Activated naive CD4-positive, alpha-beta T cell treated with anti-CD3 and anti-CD28 coated beads, Interleukin-2, amount 10 ng/mL, durations not matched to agents 7 days and 5 days (primary cell): ENCODE data around the gene KRTAP10-12.
"Not testable (repeated sequence)": the region's sequence is repeated elsewhere in the genome, so short reads cannot be mapped to it uniquely, and the experiment has no call there.

Experiments used
- CTCF ChIA-PET: fragments of 350-600 bp; sonication (Branson Sonifier 250); formaldehyde crosslinking; loops from one replicate; lab custom pipeline; 2021; ENCODE audit warnings: antibody characterized with exemption; lab: Charles Lee
- DNase-seq: peaks from one replicate; pipeline ENCODE4 v3.0.0-alpha.2; 2020
- H3K27ac Mint-ChIP-seq: one replicate; pipeline ENCODE4 v1.8.0; 2021; ENCODE audit warnings: mild to moderate bottlenecking, moderate library complexity, mixed read lengths
- H3K27me3 Mint-ChIP-seq: one replicate; pipeline ENCODE4 v1.8.0; 2021; ENCODE audit warnings: mild to moderate bottlenecking, mixed read lengths
- H3K36me3 Mint-ChIP-seq: one replicate; pipeline ENCODE4 v1.8.0; 2021; ENCODE audit warnings: mixed read lengths
- H3K4me1 Mint-ChIP-seq: one replicate; pipeline ENCODE4 v1.8.0; 2021; ENCODE audit warnings: mixed read lengths
- H3K4me3 Mint-ChIP-seq: one replicate; pipeline ENCODE4 v1.8.0; 2021; ENCODE audit warnings: mild to moderate bottlenecking, moderate library complexity, mixed read lengths
- H3K9me3 Mint-ChIP-seq: one replicate; pipeline ENCODE4 v1.8.0; 2021; ENCODE audit warnings: mixed read lengths

The KRTAP10-12 gene

DNA sequence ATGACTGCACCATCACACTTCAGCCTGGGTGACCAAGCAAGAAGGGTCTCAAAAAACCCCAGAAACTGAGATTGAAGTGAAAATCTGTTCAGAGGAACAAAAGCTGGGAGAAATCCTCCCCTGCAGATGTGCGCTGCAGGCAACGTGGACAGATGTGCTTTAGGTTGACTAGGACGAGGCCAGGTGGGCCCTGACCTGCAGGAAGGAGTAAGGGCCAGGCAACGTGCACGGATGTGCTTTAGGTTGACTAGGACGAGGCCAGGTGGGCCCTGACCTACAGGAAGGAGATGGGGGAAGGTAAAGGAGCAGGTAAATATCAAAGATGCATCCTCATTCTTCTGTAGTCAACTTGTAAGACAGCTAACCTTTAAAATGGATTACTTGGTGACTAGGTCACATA lies 12.5 kb upstream of the KRTAP10-12 start:
- Mint-ChIP-seq H3K27me3 (peaks cover 37% of the 10 kb centered on the region), H3K27ac (no peak overlapping the region), H3K4me1 (peaks cover 7% of the 10 kb centered on the region), H3K9me3 (no peaks in the 10 kb centered on the region), H3K4me3 (no peak overlapping the region), H3K36me3 (no peaks in the 10 kb centered on the region)
- CTCF ChIA-PET: no interaction called here
- no peak for DNase-seq

DNA sequence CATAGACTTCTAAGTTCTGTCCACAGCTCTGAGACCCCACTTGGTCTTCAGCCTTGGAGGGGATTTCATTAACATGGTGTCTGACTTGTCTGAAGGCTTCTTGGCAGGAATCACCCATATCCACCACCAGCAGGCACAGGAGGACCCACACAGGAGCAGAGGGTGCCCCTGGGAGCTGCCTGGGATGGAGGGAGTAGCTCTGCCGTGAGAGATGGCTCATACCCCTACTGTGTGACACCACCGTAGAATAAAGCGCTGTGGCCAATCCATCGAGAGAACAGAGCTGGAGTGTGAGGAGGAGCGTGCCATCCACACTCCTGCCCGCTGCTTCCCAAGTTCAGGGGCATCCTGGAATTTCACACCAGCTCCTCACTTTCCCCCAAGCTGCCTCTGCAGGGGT lies 11.9 kb upstream of the KRTAP10-12 start:
- CTCF ChIA-PET, H3K4me3 Mint-ChIP-seq, H3K9me3 Mint-ChIP-seq, DNase-seq, H3K4me1 Mint-ChIP-seq, H3K27ac Mint-ChIP-seq, H3K36me3 Mint-ChIP-seq: not testable (repeated sequence)
- peaks cover 43% of the 10 kb centered on the region for H3K27me3 Mint-ChIP-seq

DNA sequence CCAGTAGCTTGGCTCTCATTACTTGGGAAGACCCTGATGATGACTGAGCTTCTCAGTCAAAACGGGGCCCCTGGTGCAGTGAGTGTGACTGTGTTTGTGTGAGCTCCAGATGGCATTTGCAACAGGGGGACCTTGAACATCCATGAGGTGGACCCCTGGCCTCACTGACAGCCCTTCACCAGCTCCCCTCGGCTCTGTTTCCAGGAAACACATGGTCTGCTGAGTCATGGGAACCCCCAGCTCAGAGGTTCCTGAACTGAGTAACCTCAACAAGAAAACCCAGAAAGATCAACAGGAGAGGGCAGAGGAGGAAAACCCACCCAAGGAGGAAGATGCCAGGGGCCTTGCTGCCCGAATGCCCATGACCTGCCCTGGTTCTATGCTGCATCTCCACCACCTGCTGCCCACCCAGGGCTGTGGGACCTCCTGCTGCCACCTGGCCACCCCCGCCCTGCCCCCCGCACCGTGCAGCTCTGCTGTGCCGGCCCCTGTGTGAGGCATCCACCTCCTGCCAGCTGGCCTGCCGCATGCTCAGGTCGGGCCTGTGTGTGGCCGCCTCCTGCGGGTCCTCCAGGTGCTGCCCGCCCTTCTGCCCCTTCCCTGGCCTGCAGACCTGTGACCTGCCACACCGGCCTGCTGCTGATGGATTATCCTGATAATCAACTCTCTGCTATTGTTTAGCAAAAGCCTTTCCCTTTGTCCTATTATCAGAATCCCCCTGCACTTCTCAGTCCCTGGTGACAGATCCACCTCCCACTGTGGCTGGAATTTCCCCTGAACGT lies 10.8 kb upstream of the KRTAP10-12 start:
- peaks cover 7% of the 10 kb centered on the region for H3K4me1 Mint-ChIP-seq
- no peaks in the 10 kb centered on the region for H3K9me3 Mint-ChIP-seq
- no peaks in the 10 kb centered on the region for H3K36me3 Mint-ChIP-seq
- CTCF ChIA-PET: no interaction called here
- no peak overlapping the region for H3K4me3 Mint-ChIP-seq
- no peak overlapping the region for H3K27ac Mint-ChIP-seq
- DNase-seq: no peak
- peaks cover 53% of the 10 kb centered on the region for H3K27me3 Mint-ChIP-seq

DNA sequence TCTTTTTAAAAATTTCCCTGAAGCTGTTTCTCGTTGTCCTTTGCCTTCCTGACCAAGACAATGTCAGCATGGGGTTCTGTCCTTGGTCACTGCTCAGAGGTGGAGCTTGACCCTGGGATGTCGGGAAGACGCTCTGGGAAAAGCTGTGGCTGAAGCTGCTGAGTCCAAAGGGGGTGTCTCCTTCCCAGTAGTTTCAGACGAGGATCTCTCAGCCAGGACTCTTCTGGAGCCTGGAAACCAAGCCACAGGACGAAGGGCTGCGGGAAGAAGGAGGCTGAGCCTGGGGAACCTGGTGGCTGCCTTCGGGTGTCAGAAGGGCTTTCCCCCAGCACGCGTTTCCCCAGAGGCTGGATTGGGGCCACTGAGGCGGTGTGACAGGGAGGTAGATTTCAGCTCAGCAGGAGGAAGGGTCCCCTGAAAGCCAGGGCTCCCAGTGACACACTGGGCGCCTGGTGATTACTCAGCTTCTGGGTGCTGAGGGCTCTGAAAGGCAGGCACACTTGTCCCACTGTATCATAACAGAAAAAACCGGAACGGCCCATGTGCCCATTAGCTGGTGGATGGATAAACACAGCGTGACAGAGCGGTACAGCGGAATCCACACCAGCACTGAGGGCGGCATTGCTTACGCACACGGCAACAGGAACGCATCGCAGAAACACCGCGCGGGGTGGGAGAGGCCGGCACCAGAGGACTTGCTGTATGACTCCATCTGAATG lies 10.0 kb upstream of the KRTAP10-12 start:
- DNase-seq: no peak
- H3K4me3 Mint-ChIP-seq: no peak overlapping the region
- H3K27me3 Mint-ChIP-seq: peaks cover 49% of the 10 kb centered on the region
- CTCF ChIA-PET: no interaction called here
- H3K4me1 Mint-ChIP-seq: peaks cover 7% of the 10 kb centered on the region
- H3K9me3 Mint-ChIP-seq: no peaks in the 10 kb centered on the region
- H3K27ac Mint-ChIP-seq: no peak overlapping the region
- H3K36me3 Mint-ChIP-seq: no peaks in the 10 kb centered on the region

DNA sequence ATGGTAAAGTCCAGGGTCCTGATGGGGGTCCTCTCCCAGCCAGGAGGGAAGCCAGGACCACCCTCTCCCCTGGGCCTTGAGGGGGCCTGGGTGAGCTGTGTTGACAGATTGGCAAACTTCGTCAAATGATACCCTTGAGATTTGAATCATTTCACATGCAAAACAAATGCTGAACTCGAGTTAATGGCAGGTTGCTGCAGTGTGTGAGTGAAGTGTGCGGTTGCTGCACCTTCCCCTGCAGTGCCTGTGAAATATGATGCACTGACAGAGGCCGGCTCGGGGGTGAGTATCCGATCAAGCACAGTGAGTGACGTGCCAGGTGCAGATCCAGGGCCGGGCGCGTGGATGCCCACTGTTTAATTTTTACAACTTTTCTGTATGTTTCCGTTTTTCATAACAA lies 9.3 kb upstream of the KRTAP10-12 start:
- H3K27me3 Mint-ChIP-seq: peaks cover 46% of the 10 kb centered on the region
- H3K4me1 Mint-ChIP-seq: peaks cover 7% of the 10 kb centered on the region
- no peak overlapping the region for H3K4me3 Mint-ChIP-seq
- H3K36me3 Mint-ChIP-seq: no peaks in the 10 kb centered on the region
- CTCF ChIA-PET: no interaction called here
- no peak overlapping the region for H3K27ac Mint-ChIP-seq
- peaks cover 4% of the 10 kb centered on the region for H3K9me3 Mint-ChIP-seq
- no peak for DNase-seq

DNA sequence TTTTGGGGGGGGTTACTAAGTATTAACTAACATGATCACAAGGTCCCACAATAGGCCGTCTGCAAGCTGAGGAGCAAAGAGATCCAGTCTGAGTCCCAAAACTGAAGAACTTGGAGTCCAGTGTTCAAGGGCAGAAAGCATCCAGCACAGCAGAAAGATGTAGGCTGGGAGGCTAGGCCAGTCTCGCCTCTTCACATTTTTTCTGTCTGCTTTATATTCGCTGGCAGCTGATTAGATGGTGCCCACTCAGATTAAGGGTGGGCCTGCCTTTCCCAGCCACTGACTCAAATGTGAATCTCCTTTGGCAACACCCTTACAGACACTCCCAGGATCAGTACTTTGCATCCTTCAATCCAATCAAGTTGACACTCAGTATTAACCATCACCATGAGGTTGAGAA lies 7.2 kb upstream of the KRTAP10-12 start:
- H3K27ac Mint-ChIP-seq, DNase-seq: not testable (repeated sequence)

DNA sequence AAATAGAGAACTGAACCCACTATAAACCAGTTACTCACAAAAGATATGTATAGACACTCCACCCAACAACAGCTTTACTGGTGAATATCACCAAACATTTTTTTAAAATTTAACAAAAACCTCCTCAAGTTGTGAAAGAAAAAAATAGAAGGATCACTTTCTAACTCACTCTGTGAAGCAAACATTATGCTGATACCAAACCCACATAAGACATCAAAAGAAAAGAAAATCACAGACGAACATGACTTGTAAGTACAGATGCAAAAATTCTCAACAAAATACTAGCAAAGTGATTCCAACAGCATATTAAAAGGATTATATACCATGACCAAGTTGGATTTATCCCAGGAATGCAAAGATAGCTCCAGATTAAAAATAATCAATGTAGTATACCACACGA lies 5.3 kb upstream of the KRTAP10-12 start:
- Mint-ChIP-seq H3K9me3 (peaks cover 10% of the 10 kb centered on the region), H3K27me3 (peaks cover 57% of the 10 kb centered on the region), H3K4me3 (no peak overlapping the region), H3K4me1 (peaks cover 4% of the 10 kb centered on the region), H3K36me3 (no peaks in the 10 kb centered on the region), H3K27ac (no peak overlapping the region)
- DNase-seq: no peak
- CTCF ChIA-PET: no interaction called here

More for the DNA sequence above, 7.2 kb upstream of the KRTAP10-12 start:
- H3K9me3 Mint-ChIP-seq: peaks cover 10% of the 10 kb centered on the region
- H3K4me3 Mint-ChIP-seq, CTCF ChIA-PET, H3K36me3 Mint-ChIP-seq: not testable (repeated sequence)
- peaks cover 42% of the 10 kb centered on the region for H3K27me3 Mint-ChIP-seq
- peaks cover 10% of the 10 kb centered on the region for H3K4me1 Mint-ChIP-seq

DNA sequence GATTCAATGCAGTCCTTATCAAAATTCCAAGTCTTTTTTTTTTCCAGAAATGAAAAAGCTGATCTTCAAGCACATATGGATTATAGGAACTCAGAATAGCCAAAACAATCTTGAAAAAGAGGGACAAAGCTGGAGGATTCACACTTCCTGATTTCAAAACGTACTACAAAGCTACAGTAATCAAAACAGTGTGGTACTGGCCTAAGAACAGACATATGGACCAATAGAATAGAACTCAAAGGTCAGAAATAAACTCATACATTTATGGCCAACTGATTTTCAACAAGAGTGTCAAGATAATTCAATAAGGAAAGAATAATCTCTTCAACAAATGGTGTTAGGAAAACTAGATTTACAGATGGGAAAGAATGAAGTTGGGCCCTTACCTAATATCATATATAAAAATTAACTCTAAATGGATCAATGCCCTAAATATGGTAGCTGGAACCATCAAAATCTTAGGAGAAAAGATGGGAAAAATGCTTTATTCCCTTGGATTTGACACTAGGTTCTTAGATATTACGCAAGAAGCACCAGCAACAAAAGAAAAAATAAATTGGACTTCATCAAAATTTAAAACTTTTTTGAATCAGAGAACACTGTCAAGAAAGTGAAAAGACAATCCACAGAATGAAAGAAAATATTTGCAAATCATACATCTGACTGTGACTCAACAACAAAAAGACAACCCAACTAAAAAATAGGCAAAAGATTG lies 4.0 kb upstream of the KRTAP10-12 start:
- Mint-ChIP-seq H3K27ac (no peak overlapping the region), H3K9me3 (peaks cover 10% of the 10 kb centered on the region), H3K4me1 (peaks cover 3% of the 10 kb centered on the region), H3K27me3 (peaks cover 57% of the 10 kb centered on the region), H3K4me3 (no peak overlapping the region), H3K36me3 (no peaks in the 10 kb centered on the region)
- CTCF ChIA-PET: no interaction called here
- no peak for DNase-seq

DNA sequence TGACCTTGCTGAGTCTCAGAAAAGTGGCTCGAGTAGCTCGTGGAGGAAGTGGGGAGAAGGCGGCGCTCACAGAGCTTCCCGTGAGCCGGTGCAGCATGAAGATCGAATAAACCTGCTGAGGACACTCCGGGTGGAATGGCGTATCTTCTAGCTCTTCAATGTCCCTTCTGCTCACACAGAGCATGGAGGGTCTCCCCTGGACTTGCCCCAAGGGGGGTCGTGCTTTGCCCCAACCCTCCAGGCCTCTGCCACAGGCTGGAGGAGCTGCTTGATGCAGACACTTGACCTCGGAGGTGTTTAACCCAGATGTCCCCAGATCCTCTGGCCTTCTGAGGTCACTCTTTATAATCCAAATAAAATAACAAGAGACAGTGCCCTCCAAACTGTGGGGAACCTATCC lies 2.2 kb upstream of the KRTAP10-12 start:
- peaks cover 63% of the 10 kb centered on the region for H3K27me3 Mint-ChIP-seq

DNA sequence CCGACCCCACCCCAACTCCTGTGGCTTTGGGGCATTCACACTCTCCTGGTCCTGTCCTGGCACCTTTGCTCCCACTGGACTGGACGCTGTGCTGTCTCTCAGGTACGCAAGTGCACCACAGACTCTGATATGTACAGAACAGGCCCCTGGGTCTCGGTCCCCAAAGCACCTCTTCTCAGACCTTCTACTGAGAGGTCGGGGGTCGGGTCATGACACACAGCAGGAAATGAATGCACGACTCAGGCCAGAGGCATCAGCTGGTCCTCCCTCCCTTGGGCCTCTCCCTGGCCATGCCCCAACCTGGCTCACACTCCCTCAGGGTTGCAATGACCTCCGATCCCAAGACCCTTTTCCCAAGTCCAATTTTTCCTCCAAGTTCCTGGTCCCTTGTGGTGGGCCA lies 1.8 kb upstream of the KRTAP10-12 start:
- CTCF ChIA-PET: no interaction called here
- peaks cover 10% of the 10 kb centered on the region for H3K9me3 Mint-ChIP-seq
- no peak overlapping the region for H3K27ac Mint-ChIP-seq
- DNase-seq: no peak
- H3K27me3 Mint-ChIP-seq: peaks cover 63% of the 10 kb centered on the region
- peaks cover 3% of the 10 kb centered on the region for H3K4me1 Mint-ChIP-seq
- no peak overlapping the region for H3K4me3 Mint-ChIP-seq
- H3K36me3 Mint-ChIP-seq: no peaks in the 10 kb centered on the region

More for the DNA sequence above, 2.2 kb upstream of the KRTAP10-12 start:
- no peak overlapping the region for H3K4me3 Mint-ChIP-seq
- no peak for DNase-seq
- H3K9me3 Mint-ChIP-seq: peaks cover 10% of the 10 kb centered on the region
- H3K36me3 Mint-ChIP-seq: no peaks in the 10 kb centered on the region
- H3K27ac Mint-ChIP-seq: no peak overlapping the region
- CTCF ChIA-PET: interaction anchor here (0.9 kb wide), 1 partner anchor 48 kb away, joined by 3 read pairs; no protein-coding TSS in a partner anchor
- H3K4me1 Mint-ChIP-seq: peaks cover 3% of the 10 kb centered on the region

DNA sequence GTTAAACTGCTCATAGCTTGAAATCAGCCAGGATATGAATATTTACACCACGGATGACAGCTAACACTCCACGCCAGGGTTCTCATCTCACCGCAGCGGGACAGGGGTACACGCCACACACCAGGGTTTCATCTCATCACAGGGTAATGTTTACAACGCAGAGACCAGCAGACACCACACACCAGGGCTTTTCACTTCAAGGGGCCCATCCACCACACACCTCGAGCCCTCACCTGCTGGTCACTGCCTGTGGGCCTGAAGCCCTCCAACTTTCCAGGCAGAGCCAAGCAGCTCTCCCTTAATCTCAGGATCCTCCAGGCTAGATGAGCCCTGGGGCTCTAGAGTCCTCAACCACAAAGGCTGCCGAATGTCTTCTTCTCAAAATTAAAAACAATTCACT lies 1.3 kb upstream of the KRTAP10-12 start:
- CTCF ChIA-PET: no interaction called here
- no peak for DNase-seq
- no peak overlapping the region for H3K27ac Mint-ChIP-seq
- peaks cover 3% of the 10 kb centered on the region for H3K4me1 Mint-ChIP-seq
- peaks cover 64% of the 10 kb centered on the region for H3K27me3 Mint-ChIP-seq
- H3K36me3 Mint-ChIP-seq: no peaks in the 10 kb centered on the region
- H3K4me3 Mint-ChIP-seq: no peak overlapping the region
- H3K9me3 Mint-ChIP-seq: peaks cover 10% of the 10 kb centered on the region

DNA sequence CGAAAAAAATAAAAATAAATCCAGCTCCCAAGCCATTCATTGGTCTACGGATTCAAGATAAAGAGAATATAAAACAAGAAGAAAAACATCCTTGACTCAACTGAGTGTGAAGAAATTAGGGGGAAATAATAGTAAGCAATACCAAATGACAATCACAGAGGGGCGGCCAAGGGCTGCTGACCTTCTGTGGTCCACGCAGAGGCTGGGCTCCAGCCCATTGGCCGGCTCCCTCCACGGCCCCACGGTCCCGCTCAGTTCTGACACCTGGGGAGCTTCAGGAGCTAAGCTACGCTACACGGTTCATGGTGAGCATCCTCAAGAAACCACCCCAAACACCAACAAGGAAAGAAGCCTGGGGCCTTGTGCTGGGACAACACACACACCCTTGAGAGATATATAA lies 400 bp upstream of the KRTAP10-12 start:
- Mint-ChIP-seq H3K4me1 (peaks cover 3% of the 10 kb centered on the region), H3K27ac (no peak overlapping the region), H3K36me3 (no peaks in the 10 kb centered on the region), H3K9me3 (peaks cover 10% of the 10 kb centered on the region), H3K27me3 (peaks cover 69% of the 10 kb centered on the region), H3K4me3 (no peak overlapping the region)
- no peak for DNase-seq
- CTCF ChIA-PET: interaction anchor here (1.4 kb wide), 1 partner anchor 97 kb away, joined by 3 read pairs; no protein-coding TSS in a partner anchor

DNA sequence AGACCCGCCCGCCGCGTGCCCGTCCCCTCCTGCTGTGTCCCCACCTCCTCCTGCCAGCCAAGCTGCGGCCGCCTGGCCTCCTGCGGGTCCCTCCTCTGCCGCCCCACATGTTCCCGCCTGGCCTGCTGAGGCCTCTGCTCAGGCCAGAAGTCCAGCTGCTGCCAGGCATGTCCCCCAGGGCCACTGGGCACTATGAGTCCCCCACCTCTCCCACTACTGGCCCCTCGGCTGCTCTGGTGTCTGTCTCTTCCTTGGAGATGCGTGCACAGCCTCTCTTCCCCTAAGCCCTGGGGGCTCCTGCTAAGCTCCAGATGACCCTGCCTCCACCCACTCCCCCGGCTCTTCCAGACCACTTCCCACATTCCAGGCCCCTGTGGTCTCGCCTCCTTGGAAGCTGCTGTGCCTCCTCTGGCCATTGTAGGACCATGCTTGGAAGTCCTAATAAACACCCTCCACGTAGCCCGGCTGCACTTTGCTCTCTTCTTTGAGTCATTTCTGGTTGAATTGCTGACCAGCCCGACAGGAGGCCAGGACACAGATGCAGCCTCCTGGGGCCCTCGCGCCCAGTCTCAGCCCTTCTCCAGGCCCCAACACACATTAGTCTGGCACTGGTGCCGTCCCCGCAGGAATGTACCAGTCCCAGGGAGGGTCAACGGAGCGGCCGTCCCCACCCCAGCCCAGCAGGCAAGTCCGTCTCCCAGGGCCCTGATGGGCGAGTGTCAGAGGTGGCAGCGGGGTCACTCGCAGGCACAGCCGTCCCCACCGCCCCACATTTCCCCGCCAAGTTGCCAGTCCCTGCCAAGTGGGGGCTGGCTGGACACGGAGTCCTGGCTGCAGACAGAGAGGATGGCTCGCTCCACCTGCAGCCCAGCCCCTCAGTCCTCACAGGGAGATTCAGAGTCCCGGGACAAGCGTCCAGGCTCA lies 1.1 kb downstream of the KRTAP10-12 start:
- no peak for DNase-seq
- H3K4me1 Mint-ChIP-seq: peaks cover 3% of the 10 kb centered on the region
- H3K4me3 Mint-ChIP-seq: no peak overlapping the region
- CTCF ChIA-PET: interaction anchor here (1.7 kb wide), 1 partner anchor 188 kb away, joined by 4 read pairs; no protein-coding TSS in a partner anchor
- no peak overlapping the region for H3K27ac Mint-ChIP-seq
- peaks cover 84% of the 10 kb centered on the region for H3K27me3 Mint-ChIP-seq
- H3K36me3 Mint-ChIP-seq: no peaks in the 10 kb centered on the region
- H3K9me3 Mint-ChIP-seq: peaks cover 3% of the 10 kb centered on the region
